HG02610 (cell line): ENCODE results near the gene KRTAP4-1.
"Not testable (repeated sequence)": the region's sequence is repeated elsewhere in the genome, so short reads cannot be mapped to it uniquely, and the experiment has no call there.

Source experiments
- ATAC-seq: cut with Tn5 transposase; IDR thresholded peaks from one replicate; pipeline ENCODE4 v1.9.1; 2021; ENCODE audit warnings: mild to moderate bottlenecking, moderate library complexity; ENCODE audit not compliant: unreplicated experiment

The KRTAP4-1 gene

DNA sequence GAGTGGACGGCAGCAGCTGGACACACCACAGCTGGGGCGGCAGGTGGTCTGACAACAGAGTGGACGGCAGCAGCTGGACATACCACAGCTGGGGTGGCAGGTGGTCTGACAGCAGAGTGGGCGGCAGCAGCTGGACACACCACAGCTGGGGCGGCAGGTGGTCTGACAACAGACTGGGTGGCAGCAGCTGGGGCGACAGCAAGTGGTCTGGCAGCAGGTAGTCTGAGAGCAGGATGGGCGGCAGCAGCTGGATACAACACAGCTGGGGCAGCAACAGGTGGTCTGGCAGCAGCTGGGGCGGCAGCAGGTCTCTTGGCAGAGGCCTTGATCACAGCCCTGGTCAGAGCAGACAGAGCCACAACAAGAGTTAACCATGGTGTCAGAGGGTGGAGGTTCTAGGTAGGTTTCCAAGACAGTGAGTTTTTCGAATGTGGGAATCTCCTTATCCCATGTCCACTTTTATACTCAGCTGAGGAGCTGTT is at the start of gene KRTAP4-1:
Gene KRTAP4-1 (minus strand): TSS at position 432 of the 482 bp plus-strand sequence. CDS start 57 bp downstream, at position 375.
- ATAC-seq: no peak

DNA sequence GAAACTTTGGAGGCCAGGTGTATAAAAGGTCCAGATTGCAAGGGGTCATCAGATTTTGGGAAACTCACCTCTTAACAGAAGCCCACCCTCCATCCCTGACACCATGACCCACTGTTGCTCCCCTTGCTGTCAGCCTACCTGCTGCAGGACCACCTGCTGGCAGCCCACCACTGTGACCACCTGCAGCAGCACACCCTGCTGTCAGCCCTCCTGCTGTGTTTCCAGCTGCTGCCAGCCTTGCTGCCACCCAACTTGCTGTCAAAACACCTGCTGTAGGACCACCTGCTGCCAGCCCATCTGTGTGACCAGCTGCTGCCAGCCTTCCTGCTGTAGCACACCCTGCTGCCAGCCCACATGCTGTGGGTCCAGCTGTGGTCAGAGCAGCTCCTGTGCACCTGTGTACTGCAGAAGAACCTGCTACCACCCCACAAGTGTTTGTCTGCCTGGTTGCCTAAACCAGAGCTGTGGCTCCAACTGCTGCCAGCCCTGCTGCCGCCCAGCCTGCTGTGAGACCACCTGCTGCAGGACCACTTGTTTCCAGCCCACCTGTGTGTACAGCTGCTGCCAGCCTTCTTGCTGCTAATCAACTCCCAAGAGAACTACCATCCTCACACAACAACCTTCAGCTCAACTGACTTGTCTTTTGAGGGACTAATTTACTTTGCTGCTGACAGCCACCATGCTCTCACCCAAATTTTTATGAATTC is 47.8 kb upstream of the KRTAP4-1 start, which contains the start of gene KRTAP9-3:
Gene KRTAP9-3 (plus strand): TSS at position 51 of the 707 bp plus-strand sequence. CDS start 53 bp downstream, at position 104.
- ATAC-seq: not testable (repeated sequence)

DNA sequence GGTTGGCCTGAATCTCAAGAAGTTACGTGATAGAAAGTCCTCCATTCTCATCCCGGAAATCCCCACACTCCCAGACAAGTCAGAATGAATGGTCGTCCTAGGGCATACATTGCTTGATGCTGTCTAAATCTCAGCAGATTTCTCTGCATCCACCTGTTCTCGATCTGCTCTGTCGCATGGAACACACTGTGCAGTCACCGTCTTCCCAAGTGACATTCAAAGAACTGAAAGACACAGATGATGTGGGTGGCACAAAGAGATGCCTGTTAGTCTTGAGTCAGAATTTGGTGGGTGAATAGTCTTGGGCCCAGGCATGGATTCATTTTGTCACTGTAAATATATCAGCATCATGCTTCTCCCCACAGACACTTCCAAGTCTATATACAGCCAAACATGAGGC is 47.0 kb upstream of the KRTAP4-1 start:
- ATAC-seq: no peak

DNA sequence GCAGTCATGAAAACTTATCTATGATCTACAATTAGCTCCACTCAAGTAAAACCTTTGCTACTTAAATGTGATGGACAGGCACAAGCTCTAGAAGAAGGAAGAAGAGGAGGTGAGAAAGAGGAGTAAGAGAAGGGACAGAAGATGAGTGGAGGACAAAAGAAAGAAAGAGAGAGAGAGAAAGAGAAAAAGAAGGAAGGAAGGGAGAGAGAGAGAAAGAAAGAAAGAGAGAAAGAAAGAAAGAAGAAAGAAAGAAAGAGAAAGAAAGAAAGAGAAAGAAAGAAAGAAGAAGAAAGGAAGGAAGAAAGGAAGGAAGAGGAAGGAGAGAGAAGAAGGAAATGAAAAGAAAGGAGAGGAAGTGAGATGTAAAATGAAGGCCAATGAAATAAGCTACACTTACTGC is 45.4 kb upstream of the KRTAP4-1 start:
- ATAC-seq: no peak

DNA sequence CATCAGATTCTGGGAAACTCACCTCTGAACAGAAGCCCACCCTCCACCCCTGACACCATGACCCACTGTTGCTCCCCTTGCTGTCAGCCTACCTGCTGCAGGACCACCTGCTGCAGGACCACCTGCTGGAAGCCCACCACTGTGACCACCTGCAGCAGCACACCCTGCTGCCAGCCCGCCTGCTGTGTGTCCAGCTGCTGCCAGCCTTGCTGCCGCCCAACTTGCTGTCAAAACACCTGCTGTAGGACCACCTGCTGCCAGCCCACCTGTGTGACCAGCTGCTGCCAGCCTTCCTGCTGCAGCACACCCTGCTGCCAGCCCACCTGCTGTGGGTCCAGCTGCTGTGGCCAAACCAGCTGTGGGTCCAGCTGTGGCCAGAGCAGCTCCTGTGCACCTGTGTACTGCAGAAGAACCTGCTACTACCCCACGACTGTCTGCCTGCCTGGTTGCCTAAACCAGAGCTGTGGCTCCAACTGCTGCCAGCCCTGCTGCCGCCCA is 41.9 kb upstream of the KRTAP4-1 start, which contains the start of gene KRTAP9-2:
Gene KRTAP9-2 (plus strand): TSS at position 51 of the 498 bp plus-strand sequence. CDS start 7 bp downstream, at position 58.
- not testable (repeated sequence) for ATAC-seq

DNA sequence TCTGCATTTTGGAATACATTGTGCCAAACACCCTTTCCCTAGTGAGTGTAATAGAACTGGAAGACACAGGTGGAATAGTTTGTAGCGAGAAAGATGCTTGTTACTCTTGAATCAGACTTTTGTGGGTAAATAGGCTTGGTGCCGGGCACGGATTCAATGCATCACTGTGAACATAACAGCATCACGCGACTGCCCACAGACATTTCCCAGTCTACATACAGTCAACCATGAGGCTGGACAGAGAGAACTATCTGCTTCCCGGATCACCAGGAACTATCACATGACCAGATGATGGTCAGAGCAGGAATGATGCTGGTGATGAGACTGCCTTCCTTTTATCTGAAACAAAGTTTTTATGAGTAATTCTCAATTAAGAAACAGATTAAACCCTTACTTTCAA is 41.3 kb upstream of the KRTAP4-1 start:
- no peak for ATAC-seq

DNA sequence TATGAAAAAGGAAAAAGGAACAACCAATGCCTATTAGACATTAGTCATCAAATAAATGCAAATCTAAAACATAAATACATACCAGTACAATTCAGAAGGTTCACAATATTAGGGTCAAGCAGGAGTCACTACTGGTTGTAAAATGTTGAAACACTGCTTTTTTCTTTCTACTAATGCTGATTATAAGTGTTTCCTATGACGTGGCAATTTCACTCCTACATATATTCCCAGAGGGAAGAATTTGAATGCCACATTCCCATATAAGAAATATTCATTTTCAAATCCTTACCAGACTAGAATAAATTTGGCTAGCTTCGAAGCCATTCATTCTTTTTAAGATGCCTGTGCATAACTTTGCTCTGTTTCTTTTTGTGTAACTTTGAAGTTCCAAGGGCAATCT is 39.1 kb upstream of the KRTAP4-1 start:
- ATAC-seq: no peak

DNA sequence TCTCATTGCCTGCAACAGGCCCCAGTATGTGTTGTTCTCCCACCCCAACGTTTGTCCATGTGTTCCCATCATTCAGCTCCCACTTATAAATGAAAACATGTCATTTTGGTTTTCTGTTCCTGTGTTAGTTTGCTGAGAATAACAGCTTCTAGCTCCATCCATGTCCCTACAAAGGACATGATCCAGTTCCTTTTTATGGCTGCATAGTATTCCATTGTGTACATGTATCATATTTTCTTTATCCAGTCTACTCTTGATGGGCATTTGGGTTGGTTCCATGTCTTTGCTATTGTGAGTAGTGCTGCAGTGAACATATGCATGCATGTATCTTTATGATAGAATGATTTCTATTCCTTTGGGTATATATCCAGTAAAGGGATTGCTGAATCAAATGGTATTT is 31.0 kb upstream of the KRTAP4-1 start:
- no peak for ATAC-seq

DNA sequence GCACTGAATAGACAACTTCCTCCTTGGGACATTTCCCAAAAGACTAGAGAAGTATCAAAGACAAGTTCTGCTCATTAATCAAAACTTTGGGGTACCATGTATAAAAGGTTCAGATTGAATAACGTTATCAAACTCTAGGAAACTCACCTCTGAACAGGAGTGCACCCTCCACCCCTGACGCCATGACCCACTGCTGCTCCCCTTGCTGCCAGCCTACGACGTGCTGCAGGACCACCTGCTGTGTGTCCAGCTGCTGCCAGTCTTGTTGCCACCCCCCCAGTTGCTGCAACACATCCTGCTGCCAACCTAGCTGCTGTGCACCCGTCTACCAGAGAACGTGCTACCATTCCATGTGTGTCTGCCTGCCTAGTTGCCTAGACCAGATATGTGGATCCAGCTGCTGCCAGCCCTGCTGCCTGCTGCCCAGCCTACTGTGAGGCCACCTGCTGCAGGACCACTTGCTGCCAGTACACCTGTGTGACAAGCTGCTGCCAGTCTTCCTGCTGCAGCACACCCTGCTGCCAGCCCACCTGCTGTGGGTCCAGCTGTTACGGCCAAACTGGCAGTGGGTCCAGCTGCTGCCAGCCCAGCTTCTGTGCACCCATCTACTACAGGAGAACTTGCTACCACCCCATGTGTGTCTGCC is 27.9 kb upstream of the KRTAP4-1 start:
- no peak for ATAC-seq

DNA sequence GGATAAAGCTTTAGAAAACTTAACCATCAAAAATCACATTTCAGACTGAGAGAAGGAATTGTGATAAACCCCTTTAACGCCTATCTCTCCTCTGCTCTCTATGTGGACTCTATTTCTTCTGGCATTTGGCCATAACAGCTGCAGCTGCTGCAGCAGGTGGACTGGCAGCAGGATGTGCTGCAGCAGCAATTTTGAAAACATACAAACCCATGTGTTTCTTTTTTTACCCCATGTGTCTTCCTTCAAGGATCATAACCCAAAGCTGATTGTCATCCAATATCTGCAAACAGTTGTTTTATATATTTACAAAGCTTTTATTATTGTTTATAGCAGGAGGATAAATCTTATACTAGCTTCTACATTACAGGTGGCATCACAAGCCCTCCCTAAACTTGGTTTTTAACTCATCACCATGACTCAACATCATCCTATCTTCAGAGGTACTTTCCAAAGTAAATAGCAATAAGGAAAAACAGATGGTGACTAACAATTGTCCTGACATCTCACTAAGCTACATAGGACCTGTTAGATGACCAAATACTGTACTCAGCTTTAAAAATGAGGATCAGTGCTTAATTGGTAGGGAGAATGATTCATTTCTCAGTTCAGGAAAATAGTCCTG is 27.2 kb upstream of the KRTAP4-1 start:
- ATAC-seq: no peak

DNA sequence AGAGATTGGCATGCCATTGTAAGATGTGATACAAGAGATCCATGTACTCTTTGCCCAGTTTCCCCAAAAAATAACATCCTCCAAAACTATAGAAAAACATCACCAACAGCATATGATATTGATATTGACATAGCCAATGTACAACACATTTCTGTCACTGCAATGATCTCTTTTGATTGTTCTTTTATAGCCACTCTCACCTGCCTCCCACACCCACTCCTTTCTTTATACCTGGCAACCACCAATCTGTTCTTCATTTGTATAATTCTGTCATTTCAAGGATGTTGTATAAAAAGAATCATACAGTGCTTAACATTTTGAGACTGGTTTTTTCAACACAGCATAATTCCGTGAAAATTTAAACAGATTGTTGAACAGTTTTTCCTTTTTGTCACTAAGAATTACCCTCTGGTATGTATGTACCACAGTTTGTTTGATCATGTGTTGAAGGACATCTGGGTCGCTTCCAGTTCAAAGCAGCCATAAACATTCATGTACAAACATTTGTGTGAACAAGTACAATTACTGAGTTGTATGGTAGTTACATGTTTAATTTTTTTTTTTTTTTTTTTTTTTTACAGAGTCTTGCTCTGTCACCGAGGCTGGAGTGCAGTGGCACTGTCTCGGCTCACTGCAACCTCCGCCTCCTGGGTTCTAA is 14.8 kb upstream of the KRTAP4-1 start:
- no peak for ATAC-seq

DNA sequence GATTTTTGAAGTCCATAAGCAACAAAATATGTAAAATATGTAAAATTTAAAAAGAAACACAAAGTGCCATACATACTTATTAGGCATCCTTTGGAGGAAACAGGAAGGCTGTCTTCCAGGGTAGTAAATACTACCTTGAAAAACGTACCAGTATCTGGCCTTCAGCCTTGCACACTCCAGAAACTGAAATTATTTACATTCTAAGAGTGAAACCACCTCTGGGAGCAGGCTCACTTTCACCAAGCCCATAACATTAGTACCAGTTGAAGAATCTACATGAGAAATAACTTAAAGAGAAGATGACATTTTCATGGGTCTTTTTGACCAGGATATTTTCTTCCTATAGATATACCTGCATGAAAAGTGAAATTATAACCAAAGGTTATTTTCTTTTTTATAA is 11.4 kb upstream of the KRTAP4-1 start:
- ATAC-seq: no peak

DNA sequence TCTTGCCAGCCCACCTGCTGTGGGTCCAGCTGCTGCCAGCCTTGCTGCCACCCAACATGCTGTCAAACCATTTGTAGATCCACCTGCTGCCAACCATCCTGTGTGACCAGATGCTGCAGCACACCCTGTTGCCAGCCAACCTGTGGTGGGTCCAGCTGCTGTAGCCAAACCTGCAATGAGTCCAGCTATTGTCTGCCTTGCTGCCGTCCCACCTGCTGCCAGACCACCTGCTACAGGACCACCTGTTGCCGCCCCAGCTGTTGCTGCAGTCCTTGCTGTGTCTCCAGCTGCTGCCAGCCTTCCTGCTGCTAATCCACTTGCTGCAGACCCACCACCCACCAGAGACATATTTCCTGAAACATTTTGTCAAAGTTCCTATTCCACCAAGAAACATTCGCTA is 5.6 kb upstream of the KRTAP4-1 start:
- no peak for ATAC-seq

DNA sequence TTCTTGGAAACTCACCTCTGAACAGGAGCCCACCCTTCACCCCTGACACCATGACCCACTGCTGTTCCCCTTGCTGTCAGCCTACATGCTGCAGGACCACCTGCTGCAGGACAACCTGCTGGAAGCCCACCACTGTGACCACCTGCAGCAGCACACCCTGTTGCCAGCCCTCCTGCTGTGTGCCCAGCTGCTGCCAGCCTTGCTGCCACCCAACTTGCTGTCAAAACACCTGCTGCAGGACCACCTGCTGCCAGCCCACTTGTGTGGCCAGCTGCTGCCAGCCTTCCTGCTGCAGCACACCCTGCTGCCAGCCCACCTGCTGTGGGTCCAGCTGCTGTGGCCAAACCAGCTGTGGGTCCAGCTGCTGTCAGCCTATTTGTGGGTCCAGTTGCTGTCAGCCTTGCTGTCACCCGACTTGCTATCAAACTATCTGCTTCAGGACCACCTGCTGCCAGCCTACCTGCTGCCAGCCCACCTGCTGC is 5.2 kb upstream of the KRTAP4-1 start, which contains the start of gene KRTAP9-1:
Gene KRTAP9-1 (plus strand): TSS at position 51 of the 482 bp plus-strand sequence. CDS start 0 bp downstream, at position 51.
- ATAC-seq: not testable (repeated sequence)

DNA sequence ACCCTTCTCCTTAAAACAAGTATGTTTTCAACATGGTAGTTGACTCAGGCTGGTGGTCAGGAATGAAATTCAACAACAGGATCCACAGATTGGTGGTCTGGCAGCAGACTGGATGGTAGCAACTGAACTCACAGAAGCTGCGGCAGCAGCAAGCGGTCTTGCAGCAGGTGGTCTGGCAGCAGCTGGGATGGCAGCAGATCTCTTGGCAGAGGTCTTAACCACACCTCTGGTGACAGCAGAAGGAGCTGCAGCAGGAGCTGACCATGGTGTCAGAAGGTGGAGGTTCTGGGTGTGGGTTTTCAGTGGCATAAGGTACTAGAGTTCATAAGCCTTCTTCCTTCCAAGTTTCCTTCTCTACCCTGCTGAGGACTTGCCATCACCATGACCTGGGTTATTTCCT is 2.2 kb upstream of the KRTAP4-1 start:
- no peak for ATAC-seq

DNA sequence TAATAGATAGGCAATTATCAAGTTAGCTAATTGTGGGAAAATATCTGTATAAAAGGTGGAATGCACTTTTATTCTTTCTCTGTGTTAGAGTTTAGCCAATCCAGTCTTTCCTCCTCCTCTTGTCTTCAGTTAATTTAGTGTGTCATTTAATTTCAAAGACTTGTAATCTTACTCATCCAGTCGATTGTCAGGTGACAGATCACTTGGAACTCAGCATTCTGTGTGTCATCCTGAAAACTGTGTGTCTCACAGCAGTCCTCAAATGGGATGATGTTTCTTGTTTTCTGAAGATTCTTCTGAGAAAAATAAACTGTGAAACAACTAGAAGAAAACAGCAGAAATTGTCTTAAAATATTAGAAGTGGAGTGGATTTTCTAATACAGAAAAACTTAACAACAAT is 290 bp upstream of the KRTAP4-1 start:
- ATAC-seq: no peak

DNA sequence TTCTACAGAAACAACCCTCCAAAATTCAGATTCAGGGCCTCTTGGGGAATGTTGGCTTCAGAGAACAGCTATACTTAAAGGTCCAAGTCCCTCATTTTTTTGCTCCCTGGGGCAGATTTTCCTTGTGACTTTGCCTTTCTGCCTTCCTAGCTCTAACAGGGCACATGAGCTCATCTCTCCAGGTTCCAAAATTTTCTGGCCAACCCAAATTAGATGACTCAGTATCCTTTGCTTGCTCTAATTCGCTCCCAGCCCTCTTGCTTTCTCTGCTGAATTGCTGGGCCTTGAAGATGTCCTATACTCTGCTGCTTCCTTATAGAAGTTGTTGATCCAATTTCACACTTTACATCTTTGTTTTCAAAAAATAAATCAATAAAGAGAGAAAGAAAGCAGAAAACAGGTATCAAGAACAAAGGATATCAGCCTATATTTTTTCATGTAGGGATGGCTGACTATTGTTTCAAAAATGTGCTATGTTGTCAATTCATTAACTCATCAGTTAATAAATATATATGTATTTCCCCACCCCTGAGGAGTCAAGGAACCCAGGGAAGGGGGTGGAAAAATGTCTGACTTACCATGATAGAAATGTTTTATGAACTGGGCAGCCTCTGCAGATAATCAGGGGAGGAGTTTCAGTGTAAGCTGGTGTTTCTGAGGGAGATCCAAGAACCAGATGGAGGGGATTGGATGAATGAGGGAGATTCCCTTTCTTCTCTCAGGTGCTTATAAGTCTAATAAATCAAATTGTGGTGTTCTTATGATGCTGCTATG is 5.7 kb downstream of the KRTAP4-1 start:
- no peak for ATAC-seq

DNA sequence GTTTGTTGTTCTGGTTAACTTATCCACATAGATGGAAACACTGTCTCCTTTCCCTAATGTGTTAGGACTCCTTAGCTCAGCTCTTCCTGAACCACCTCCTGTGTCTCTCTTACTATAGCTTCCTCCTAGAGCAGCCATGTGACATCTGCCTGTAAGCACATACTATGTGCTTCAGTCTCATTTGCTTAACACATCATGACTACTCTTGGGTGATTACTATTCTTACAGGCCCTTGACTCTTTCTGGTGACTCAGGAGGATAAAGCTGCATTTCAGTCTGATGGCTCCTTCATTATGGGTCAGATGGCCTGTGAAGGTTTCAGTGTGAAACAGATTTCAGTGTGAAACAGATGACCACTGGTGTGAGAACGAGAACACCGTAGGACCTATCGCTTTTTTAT is 6.4 kb downstream of the KRTAP4-1 start:
- no peak for ATAC-seq

DNA sequence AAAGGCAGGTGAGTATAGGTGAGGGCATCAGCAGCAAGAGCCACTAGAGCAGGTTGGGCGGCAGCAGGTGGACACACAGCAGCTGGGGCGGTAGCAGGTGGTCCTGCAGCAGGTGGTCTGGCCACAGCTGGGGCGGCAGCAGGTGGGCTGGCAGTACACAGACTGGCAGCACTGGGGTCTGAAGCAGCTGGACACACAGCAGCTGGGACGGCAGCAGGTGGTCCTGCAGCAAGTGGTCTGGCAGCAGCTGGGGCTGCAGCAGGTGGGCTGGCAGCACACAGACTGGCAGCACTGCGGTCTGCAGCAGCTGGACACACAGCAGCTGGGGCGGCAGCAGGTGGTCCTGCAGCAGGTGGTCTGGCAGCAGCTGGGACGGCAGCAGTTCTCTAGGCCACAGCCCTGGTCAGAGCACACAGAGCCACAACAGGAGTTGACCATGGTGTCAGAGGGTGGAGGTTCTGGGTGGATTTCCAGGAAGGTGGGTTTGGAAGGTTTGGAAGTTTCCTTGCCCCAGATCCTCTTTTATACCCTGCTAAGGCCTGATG is 6.9 kb downstream of the KRTAP4-1 start, which contains the start of gene KRTAP4-2:
Gene KRTAP4-2 (minus strand): TSS at position 495 of the 545 bp plus-strand sequence. CDS start 57 bp downstream, at position 438.
- ATAC-seq: no peak
